Body of pancreas (tissue), 4 donors: ENCODE measurements around the gene GAK. TPM values are rescaled to one million over a fixed set of nuclear protein-coding genes. Genes with fewer than 3 reads are reported as not detected.

Experiments used
- ATAC-seq: fragments of 150-250 bp; one replicate; pipeline ENCODE4 v1.9.1; 2016
- DNase-seq, 4 donors: peaks; one replicate each; pipeline ENCODE4 v3.0.0-alpha.2; 2019
- H3K27ac ChIP-seq, 4 donors: fragments of 200-600 bp; sonication (generic); 1 replicate in 3 of 4; 2 replicates in 1 of 4; pipeline versions ENCODE4 v1.5.1 to v1.6.1; 2016 to 2019; ENCODE audit warnings: mild to moderate bottlenecking in 1 of 4, mixed read lengths in 1 of 4, moderate library complexity in 1 of 4
- H3K27me3 ChIP-seq, 2 donors: fragments of 200-600 bp; sonication (generic); one replicate each; pipeline ENCODE4 v1.6.0; 2016; ENCODE audit warnings: mild to moderate bottlenecking in 1 of 2
- H3K36me3 ChIP-seq, 2 donors: fragments of 200-600 bp; sonication (generic); replicated peaks in 1 of 2; 2 replicates each; pipeline ENCODE4 v1.5.1; 2016; ENCODE audit warnings: low read depth in 2 of 2; ENCODE audit not compliant: insufficient read depth in 1 of 2
- H3K4me1 ChIP-seq: fragments of 200-600 bp; sonication (generic); one replicate; pipeline ENCODE4 v1.6.0; 2016
- H3K4me3 ChIP-seq, 2 donors: fragments of 200-600 bp; sonication (generic); 1 replicate in 1 of 2; 2 replicates in 1 of 2; pipeline ENCODE4 v1.5.1; 2016 to 2019
- H3K9me3 ChIP-seq, 3 donors: fragments of 200-600 bp; sonication (generic); 1 replicate in 2 of 3; 2 replicates in 1 of 3; pipeline ENCODE4 v1.5.1; 2016
- POLR2A ChIP-seq, 3 donors: fragments of 450-650 bp; IDR thresholded peaks; one replicate each; pipeline ENCODE4 v1.6.1; 2016; ENCODE audit warnings: antibody characterized with exemption in 3 of 3, mild to moderate bottlenecking in 2 of 3
- WGBS, 2 donors: methylation state at CpG; one replicate each; pipeline ENCODE4 v1.1.5; 2017; 5-methylcytosine and 5-hydroxymethylcytosine counted together
- intact Hi-C: fragments of 100-400 bp; cut with DNase I; formaldehyde crosslinking; loops from one replicate; pipeline ENCODE4 v1.15.1; 2023
- total RNA-seq, 2 donors: library from RNA; depleted of rRNA; stranded (reverse); fragments of >200 nt; gene quantifications; one replicate each; pipeline ENCODE4 v1.1.0, GENCODE V29; 2016
- TF ChIP-seq, protein P1 (sequence below), 7 experiments: fragments of 450-650 bp in 4 of 7; fragments of 200-600 bp in 3 of 7; sonication (generic) in 3 of 7; IDR thresholded peaks; one replicate each; pipeline ENCODE4 v1.5.1; 2016 to 2019; ENCODE audit warnings: antibody characterized with exemption in 7 of 7

Gene GAK
- total RNA-seq, 2 donors from 2014 or later = 126 to 127 TPM

DNA sequence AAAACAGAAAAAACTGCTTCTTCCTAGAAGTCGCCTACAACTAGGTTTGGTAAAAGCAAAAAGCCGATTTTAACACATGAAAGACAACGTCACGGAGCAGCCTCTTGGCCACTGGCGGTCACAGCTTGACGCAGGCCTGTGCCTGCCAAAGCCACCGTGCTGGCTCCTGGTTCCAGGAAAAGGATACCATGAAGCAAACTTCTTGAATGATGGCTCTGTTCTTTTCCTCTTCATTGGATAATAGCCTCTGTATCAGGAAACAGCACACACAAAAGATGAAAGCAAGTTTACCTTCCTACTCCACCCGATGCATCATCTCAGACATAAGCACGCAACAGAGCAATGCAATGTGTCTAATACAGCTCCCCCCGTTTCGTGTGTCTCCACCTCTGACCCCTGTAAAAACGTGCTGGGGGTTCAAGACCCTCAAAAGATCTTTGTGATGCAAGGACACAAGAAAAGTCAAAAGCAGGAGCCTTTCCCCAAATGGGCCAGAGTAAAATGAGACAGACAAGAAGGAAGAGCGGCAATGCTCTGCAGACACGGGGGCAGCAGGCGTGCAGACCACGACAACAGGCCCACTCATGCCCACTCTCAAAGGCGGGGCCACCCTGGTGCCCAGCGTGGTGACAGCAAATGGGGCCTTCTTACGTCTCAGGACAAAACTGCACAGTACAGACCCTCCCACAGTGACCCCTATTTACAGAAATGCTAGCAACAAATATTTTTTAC lies 19.4 kb downstream of the GAK start:
- no peak overlapping the region for H3K27ac ChIP-seq
- intact Hi-C loops = no loop called here
- H3K36me3 ChIP-seq = peaks cover 0 to 11% of the 10 kb centered on the region in 2 donors
- WGBS, 2 donors = 79 to 86% methylated on average over 19 of the region's 19 CpGs
- ATAC-seq (no peak), DNase-seq (peak in 1 of 4 donors; percentile 8)
- TF ChIP-seq POLR2A (IDR thresholded peaks at IDR 0.05) = no peak
- TF ChIP-seq, protein P1, sequence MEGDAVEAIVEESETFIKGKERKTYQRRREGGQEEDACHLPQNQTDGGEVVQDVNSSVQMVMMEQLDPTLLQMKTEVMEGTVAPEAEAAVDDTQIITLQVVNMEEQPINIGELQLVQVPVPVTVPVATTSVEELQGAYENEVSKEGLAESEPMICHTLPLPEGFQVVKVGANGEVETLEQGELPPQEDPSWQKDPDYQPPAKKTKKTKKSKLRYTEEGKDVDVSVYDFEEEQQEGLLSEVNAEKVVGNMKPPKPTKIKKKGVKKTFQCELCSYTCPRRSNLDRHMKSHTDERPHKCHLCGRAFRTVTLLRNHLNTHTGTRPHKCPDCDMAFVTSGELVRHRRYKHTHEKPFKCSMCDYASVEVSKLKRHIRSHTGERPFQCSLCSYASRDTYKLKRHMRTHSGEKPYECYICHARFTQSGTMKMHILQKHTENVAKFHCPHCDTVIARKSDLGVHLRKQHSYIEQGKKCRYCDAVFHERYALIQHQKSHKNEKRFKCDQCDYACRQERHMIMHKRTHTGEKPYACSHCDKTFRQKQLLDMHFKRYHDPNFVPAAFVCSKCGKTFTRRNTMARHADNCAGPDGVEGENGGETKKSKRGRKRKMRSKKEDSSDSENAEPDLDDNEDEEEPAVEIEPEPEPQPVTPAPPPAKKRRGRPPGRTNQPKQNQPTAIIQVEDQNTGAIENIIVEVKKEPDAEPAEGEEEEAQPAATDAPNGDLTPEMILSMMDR (IDR thresholded peaks at IDR 0.05) = no peak
- H3K4me1 ChIP-seq = no peaks in the 10 kb centered on the region
- no peaks in the 10 kb centered on the region for H3K27me3 ChIP-seq
- H3K4me3 ChIP-seq = no peak overlapping the region
- no peaks in the 10 kb centered on the region for H3K9me3 ChIP-seq

DNA sequence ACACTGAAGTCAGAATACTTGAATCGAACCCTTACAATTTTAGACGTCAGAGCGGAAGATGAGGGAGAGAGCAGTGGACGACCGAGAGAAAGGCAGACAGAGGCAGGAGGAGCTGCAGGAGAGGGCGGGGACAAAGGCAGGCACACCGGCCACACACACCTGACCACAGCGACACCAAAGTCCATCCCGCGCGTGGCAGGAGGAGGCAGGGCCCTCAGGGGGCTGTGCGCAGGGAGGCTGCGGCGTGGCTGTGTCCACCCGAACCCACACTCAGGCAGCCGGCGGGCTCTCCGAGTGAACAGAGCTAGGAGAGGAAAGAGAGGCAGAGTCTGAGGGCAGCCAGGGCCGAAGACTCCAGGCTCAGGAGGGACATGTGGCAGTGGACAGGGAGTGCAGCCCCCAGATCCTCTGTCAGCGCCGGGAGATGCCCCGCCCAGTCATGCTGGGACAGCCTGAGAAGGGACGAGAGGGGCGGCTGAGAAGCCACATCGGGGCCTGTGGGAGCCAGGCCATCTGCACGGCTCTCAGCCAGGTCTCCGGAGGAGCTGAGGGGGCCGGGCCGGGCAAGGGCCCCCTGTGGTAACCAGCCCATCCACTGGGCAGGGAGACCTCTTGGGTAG lies 20.1 kb downstream of the GAK start:
- no peak for ATAC-seq
- no peak overlapping the region for H3K4me3 ChIP-seq
- no peaks in the 10 kb centered on the region for H3K9me3 ChIP-seq
- H3K27me3 ChIP-seq = no peaks in the 10 kb centered on the region
- intact Hi-C loops = no loop called here
- TF ChIP-seq, protein P1 (IDR thresholded peaks at IDR 0.05) = no peak
- TF ChIP-seq POLR2A (IDR thresholded peaks at IDR 0.05) = no peak
- H3K4me1 ChIP-seq = no peaks in the 10 kb centered on the region
- H3K36me3 ChIP-seq = peaks cover 0 to 11% of the 10 kb centered on the region in 2 donors
- 81 to 85% methylated on average over 22 to 28 of the region's 29 CpGs for WGBS, 2 donors
- DNase-seq = no peak
- H3K27ac ChIP-seq = no peak overlapping the region

DNA sequence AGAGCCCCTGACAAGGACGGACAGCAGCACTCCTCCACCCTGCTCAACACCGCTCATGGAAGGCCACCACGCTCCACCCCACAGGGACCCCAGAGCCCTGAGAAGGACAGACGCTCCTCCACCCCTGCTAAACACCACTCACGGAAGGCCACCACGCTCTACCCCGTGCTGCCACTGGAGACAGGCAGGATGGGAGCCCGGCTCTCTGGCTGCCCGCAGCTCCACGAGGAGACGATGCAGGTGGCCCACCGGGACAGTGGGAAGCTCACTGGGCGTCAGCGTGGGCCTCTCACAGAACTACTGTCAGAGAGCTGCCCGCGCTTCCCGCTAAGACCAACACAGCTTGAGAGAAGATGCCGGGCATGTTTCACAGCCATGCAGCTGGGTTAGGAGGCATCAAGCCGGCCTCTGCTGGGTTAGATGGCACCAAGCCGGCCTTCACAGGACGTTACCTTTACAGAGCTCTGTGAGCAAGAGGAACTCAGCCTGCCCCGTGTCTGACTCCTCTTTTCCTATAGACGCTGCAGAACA lies 20.8 kb downstream of the GAK start:
- DNase-seq (no peak), ATAC-seq (no peak)
- Histone ChIP-seq H3K9me3 (no peaks in the 10 kb centered on the region), H3K27ac (no peak overlapping the region), H3K4me1 (no peaks in the 10 kb centered on the region), H3K27me3 (no peaks in the 10 kb centered on the region), H3K4me3 (no peak overlapping the region), H3K36me3 (peaks cover 0 to 11% of the 10 kb centered on the region in 2 donors)
- intact Hi-C loops = no loop called here
- 92% methylated on average over 18 to 19 of the region's 23 CpGs for WGBS, 2 donors
- TF ChIP-seq POLR2A (IDR thresholded peaks at IDR 0.05) = no peak
- TF ChIP-seq, protein P1 (IDR thresholded peaks at IDR 0.05) = no peak

DNA sequence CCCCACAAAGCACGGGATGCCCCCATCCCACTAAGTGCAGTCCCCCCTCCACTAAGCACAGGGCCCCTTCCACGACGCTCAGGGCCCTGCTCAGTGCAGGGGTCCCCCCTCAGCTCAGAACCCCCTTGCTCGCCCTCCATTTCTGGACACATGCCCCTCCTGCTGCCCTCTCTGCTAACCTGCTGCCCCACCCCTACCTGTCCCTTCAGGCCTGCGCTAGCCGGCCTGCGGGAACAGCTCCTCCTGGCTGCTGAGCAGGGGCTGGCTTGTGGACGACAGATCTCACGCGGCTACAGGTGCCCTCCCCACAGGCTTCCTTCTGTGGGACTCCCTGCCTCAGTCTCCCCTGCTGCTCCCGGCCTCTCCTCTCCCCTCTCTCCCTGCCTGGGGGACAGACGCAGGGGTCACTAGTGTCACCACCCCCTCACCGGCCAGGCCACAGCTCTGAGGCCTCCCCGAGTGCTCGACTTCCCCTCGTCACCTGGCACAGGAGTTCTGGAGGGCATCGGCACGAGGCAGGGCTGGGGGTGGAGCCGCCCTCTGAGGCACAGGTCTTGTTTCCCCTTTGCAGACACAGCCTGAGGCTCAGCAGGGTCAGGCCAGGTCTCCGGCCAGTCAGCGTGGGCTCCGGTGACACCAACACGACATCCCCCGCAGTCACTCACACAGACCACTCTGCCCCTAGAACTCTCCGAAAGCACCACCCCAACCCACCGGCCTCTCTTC lies 21.6 kb downstream of the GAK start:
- Histone ChIP-seq H3K4me1 (no peaks in the 10 kb centered on the region), H3K27ac (no peak overlapping the region), H3K36me3 (peaks cover 0 to 11% of the 10 kb centered on the region in 2 donors), H3K4me3 (no peak overlapping the region), H3K9me3 (no peaks in the 10 kb centered on the region), H3K27me3 (no peaks in the 10 kb centered on the region)
- TF ChIP-seq POLR2A (IDR thresholded peaks at IDR 0.05) = no peak
- TF ChIP-seq, protein P1 (IDR thresholded peaks at IDR 0.05) = no peak
- ATAC-seq = no peak
- intact Hi-C loops = no loop called here
- no peak for DNase-seq
- 91% methylated on average over 14 to 24 of the region's 26 CpGs for WGBS, 2 donors
